LNCAP (cell line): ENCODE measurements around the gene PTPRM.

Experiments
- CTCF ChIP-seq: fragments of 450-650 bp; IDR thresholded peaks from 2 replicates; pipeline ENCODE4 v1.5.1; 2017; ENCODE audit warnings: mild to moderate bottlenecking

The PTPRM gene

DNA sequence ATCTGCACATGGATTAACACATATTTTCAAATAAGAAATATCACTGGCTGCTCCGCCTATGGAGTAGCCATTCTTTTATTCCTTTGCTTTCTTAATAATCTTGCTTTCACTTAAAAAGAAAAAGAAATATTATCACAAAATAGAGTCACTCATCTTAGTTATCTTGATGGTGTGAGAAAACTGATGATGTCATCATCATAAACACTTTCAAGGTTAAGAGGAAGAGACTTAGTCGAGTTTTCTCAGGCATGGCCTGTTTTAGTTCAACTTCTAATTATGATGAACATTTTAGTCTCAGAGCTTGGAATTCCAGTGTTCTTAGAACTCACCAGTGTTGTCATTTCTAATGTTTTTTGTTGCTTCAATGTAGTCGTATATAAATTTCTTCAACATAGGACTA is 506.1 kb downstream of the PTPRM start:
- TF ChIP-seq CTCF = no peak

GRCh38 chr18:8080092-8080491 is 513.0 kb downstream of the PTPRM start:
- no peak for TF ChIP-seq CTCF

- TF ChIP-seq CTCF = no peak
These were observed 514.2 kb downstream of the PTPRM start for GRCh38 chr18:8081267-8081666.

GRCh38 chr18:8081872-8082553 is 514.9 kb downstream of the PTPRM start:
- TF ChIP-seq CTCF = no peak

- TF ChIP-seq CTCF = peak; percentile 49
These were observed 517.0 kb downstream of the PTPRM start for GRCh38 chr18:8084160-8084559.

GRCh38 chr18:8088626-8089025 is 521.5 kb downstream of the PTPRM start:
- no peak for TF ChIP-seq CTCF

GRCh38 chr18:8091035-8091434 is 523.9 kb downstream of the PTPRM start:
- no peak for TF ChIP-seq CTCF
